ENCODE results near the gene TLR2. TPM values are rescaled to one million over a fixed set of nuclear protein-coding genes. Genes with fewer than 3 reads are reported as not detected.

TLR2 gene
- total RNA-seq, 4 donors from 2014 or later = 5.3 to 26.9 (median 17.3) TPM

GRCh38 chr4:153745651-153746050 lies 61.6 kb downstream of the TLR2 start:
- H3K36me3 ChIP-seq = peaks cover 0 to 4% (median 0%) of the 10 kb centered on the region in 3 donors
- no peak for DNase-seq
- peaks cover 0 to 8% (median 7%) of the 10 kb centered on the region in 3 donors for H3K9me3 ChIP-seq
- H3K27me3 ChIP-seq = no peaks in the 10 kb centered on the region
- H3K4me1 ChIP-seq = peaks cover 7 to 25% (median 16%) of the 10 kb centered on the region in 3 donors
- H3K27ac ChIP-seq = no peak overlapping the region
- H3K4me3 ChIP-seq = no peak overlapping the region
- TF ChIP-seq POLR2A (IDR thresholded peaks at IDR 0.05) = no peak
- no peak for TF ChIP-seq CTCF (IDR thresholded peaks at IDR 0.05)
- intact Hi-C loops (cut with DNase I) = no loop called here

GRCh38 chr4:153747406-153747955 lies 63.4 kb downstream of the TLR2 start:
- WGBS, 2 donors = 71 to 89% methylated on average over 4 of the region's 4 CpGs
- Histone ChIP-seq H3K4me1 (peaks cover 7 to 25% (median 16%) of the 10 kb centered on the region in 3 donors), H3K27me3 (no peaks in the 10 kb centered on the region), H3K9me3 (no peaks in the 10 kb centered on the region), H3K27ac (peak overlapping the region; percentile 45 to 73 (median 67)), H3K36me3 (no peaks in the 10 kb centered on the region), H3K4me3 (no peak overlapping the region)
- TF ChIP-seq CTCF (IDR thresholded peaks at IDR 0.05) = no peak
- intact Hi-C loops (cut with DNase I) = no loop called here
- DNase-seq = no peak

DNA sequence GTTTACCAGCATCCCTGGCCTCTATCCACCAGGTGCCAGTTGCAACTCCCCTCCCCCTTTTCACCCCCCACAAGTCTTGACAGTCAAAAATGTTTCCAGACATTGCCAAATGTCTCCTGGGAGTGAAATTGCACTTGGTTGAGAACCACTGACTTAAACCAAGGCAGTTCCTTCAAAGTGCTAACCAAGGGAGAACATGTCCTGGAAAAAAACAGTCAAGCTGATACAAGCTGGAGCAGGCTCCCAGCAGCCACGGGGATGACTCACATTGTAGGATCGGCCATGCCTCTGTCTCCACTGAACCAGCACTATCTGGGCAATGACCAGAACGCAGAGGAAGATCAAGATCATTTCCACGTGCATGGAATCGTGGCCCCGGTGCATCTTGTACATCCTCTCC lies 64.3 kb downstream of the TLR2 start:
- no peak for DNase-seq
- WGBS, 2 donors = 18 to 33% methylated on average over 6 of the region's 6 CpGs
- intact Hi-C loops (cut with DNase I) = no loop called here
- Histone ChIP-seq H3K27ac (peak overlapping the region; percentile 45 to 73 (median 67)), H3K9me3 (no peaks in the 10 kb centered on the region), H3K4me1 (peaks cover 7 to 25% (median 16%) of the 10 kb centered on the region in 3 donors), H3K36me3 (no peaks in the 10 kb centered on the region), H3K4me3 (no peak overlapping the region), H3K27me3 (no peaks in the 10 kb centered on the region)
- TF ChIP-seq CTCF (IDR thresholded peaks at IDR 0.05) (no peak), POLR2A (IDR thresholded peaks at IDR 0.05) (no peak)

- WGBS, 2 donors = 39 to 40% methylated on average over 5 of the region's 5 CpGs
- H3K27me3 ChIP-seq = no peaks in the 10 kb centered on the region
- DNase-seq = no peak
- H3K36me3 ChIP-seq = no peaks in the 10 kb centered on the region
- no peak overlapping the region for H3K4me3 ChIP-seq
- intact Hi-C loops (cut with DNase I) = loop anchor here (10.0 kb wide), 2 partner anchors 116 to 406 kb away; partner anchors contain the start of gene MND1
- H3K9me3 ChIP-seq = no peaks in the 10 kb centered on the region
- TF ChIP-seq POLR2A (IDR thresholded peaks at IDR 0.05) = no peak
- TF ChIP-seq CTCF (IDR thresholded peaks at IDR 0.05) = peak; percentile 34 to 72 (median 59)
- H3K4me1 ChIP-seq = peaks cover 7 to 25% (median 16%) of the 10 kb centered on the region in 3 donors
- no peak overlapping the region for H3K27ac ChIP-seq
Measured at GRCh38 chr4:153750197-153750817, 66.2 kb downstream of the TLR2 start.

DNA sequence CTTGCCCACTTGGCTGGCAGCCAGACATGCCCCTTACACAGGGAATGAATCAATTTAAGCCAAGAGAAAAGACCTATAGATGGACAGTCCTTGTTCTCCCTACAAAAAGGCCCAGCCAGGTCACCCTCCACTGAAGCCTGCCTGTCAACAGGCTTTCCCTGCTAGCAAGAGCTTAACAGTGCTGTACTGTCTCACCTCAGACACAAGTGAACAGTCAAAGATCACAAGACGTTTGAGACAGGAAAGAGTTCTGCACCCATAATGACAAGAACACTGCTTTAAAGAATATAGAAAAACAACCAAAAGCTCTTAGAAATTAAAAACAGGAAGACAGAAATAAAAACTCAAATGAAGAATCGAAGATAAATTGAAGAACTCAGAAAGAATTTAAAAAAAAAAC lies 71.1 kb downstream of the TLR2 start:
- DNase-seq = no peak
- Histone ChIP-seq H3K4me3 (no peak overlapping the region), H3K9me3 (no peaks in the 10 kb centered on the region), H3K27me3 (peaks cover 0 to 22% (median 0%) of the 10 kb centered on the region in 4 donors), H3K4me1 (peaks cover 5 to 14% (median 8%) of the 10 kb centered on the region in 3 donors), H3K36me3 (no peaks in the 10 kb centered on the region), H3K27ac (no peak overlapping the region)
- TF ChIP-seq CTCF (IDR thresholded peaks at IDR 0.05) (no peak), POLR2A (IDR thresholded peaks at IDR 0.05) (no peak)
- 68 to 80% methylated on average over 1 to 2 of the region's 2 CpGs for WGBS, 2 donors
- intact Hi-C loops (cut with DNase I) = loop anchor here (10.0 kb wide), 2 partner anchors 120 to 410 kb away; partner anchors contain the start of gene MND1

Measured in esophagus squamous epithelium (tissue), 5 donors.